Osteocyte (in vitro differentiated cells): Measurements from ENCODE around the gene TMEM258. TPM values are rescaled to one million over a fixed set of nuclear protein-coding genes. Genes with fewer than 3 reads are reported as not detected.
A peak's percentile ranks its signal among the peaks of the same experiment; 100 is the strongest.

ENCODE experiments used
- DNase-seq: peaks from one replicate; pipeline ENCODE4 v3.0.0; 2021; ENCODE audit warnings: mixed read lengths; ENCODE audit not compliant: unreplicated experiment; ENCODE audit errors: extremely low spot score
- H3K27ac Mint-ChIP-seq: one replicate; pipeline ENCODE4 v1.8.0; 2021; ENCODE audit warnings: mild to moderate bottlenecking, mixed read lengths; ENCODE audit not compliant: unreplicated experiment
- H3K27me3 Mint-ChIP-seq: one replicate; pipeline ENCODE4 v1.8.0; 2021; ENCODE audit warnings: mixed read lengths; ENCODE audit not compliant: unreplicated experiment
- H3K36me3 Mint-ChIP-seq: one replicate; pipeline ENCODE4 v1.8.0; 2021; ENCODE audit warnings: mixed read lengths; ENCODE audit not compliant: unreplicated experiment
- H3K4me1 Mint-ChIP-seq: one replicate; pipeline ENCODE4 v1.8.0; 2021; ENCODE audit warnings: mixed read lengths; ENCODE audit not compliant: unreplicated experiment
- H3K4me3 Mint-ChIP-seq: one replicate; pipeline ENCODE4 v1.8.0; 2021; ENCODE audit warnings: mild to moderate bottlenecking, moderate library complexity, mixed read lengths; ENCODE audit not compliant: unreplicated experiment
- H3K9me3 Mint-ChIP-seq: one replicate; pipeline ENCODE4 v1.8.0; 2021; ENCODE audit warnings: mixed read lengths; ENCODE audit not compliant: unreplicated experiment
- total RNA-seq: library from RNA; stranded (reverse); gene quantifications from 2 replicates; pipeline ENCODE4 v1.2.1, GENCODE V29; 2021
- TF ChIP-seq, protein P1 (sequence below): fragments of 200-600 bp; sonication (generic); IDR thresholded peaks from 2 replicates; pipeline ENCODE4 v1.5.0; 2021; ENCODE audit warnings: antibody characterized with exemption, mild to moderate bottlenecking, moderate library complexity

The TMEM258 gene
- total RNA-seq, 1 donor from 2014 or later: 137 TPM

DNA sequence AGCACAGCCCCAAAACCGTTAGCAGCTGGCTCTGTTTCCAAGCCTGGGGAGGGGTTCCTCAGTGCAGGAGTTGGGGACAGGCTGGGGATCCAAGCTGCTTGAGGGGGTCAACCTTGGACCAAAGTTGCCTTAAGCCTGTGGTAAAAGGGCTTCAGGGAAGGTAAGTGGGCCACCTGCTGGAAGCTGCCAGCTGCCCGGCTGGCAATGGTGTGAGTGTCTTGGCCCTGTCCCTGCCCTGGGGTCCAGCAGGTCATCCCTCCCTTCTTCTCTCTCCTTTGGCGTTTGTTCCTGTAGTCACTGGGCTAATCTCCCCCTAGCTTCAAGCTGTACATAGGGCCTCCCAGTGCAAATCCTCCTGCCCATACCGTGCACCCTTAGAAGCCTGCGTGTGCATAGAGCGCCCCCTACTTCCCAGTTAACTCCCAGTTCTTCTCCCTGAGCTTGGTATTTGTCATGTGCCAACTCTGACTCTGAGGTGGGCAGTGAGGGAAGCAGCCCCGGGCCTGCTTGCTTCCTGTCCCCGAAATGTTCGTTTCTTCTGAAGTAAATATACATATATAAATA lies 4.4 kb downstream of the TMEM258 start:
- no peak for DNase-seq
- TF ChIP-seq, protein P1, sequence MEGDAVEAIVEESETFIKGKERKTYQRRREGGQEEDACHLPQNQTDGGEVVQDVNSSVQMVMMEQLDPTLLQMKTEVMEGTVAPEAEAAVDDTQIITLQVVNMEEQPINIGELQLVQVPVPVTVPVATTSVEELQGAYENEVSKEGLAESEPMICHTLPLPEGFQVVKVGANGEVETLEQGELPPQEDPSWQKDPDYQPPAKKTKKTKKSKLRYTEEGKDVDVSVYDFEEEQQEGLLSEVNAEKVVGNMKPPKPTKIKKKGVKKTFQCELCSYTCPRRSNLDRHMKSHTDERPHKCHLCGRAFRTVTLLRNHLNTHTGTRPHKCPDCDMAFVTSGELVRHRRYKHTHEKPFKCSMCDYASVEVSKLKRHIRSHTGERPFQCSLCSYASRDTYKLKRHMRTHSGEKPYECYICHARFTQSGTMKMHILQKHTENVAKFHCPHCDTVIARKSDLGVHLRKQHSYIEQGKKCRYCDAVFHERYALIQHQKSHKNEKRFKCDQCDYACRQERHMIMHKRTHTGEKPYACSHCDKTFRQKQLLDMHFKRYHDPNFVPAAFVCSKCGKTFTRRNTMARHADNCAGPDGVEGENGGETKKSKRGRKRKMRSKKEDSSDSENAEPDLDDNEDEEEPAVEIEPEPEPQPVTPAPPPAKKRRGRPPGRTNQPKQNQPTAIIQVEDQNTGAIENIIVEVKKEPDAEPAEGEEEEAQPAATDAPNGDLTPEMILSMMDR: peak; percentile 52
- Mint-ChIP-seq H3K9me3 (no peaks in the 10 kb centered on the region), H3K4me1 (peaks cover 17% of the 10 kb centered on the region), H3K36me3 (peaks cover 14% of the 10 kb centered on the region), H3K27ac (no peak overlapping the region), H3K4me3 (no peak overlapping the region), H3K27me3 (no peaks in the 10 kb centered on the region)

DNA sequence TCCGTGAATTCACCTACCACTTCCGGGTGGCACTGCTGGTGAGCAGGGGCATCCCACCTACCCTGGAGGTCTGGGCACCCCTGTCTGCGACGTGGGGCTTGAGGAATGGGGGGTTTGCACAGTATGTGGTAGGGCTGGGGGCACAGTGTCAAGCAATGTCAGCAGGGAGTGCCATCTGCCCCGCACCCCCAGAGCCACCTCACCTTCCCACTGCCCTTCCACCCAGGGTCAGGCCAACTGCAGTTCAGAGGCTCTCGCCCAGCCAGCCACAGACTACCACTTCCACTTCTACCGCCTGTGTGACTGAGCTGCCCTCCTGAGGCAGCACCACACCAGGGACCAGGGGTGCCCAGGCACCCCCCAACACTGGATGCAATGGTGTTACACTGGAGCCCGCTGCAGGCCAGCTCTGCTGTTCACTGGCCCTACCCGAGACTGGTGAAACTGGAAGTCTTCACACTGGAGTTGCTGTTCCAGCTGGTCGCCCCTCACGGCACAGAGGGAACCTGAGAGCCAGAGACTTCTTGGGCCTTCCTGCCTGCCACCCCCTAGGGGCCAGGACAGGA lies 6.5 kb downstream of the TMEM258 start:
- Mint-ChIP-seq H3K27ac (no peak overlapping the region), H3K4me1 (peaks cover 12% of the 10 kb centered on the region), H3K9me3 (no peaks in the 10 kb centered on the region), H3K27me3 (no peaks in the 10 kb centered on the region), H3K36me3 (peaks cover 14% of the 10 kb centered on the region), H3K4me3 (no peak overlapping the region)
- TF ChIP-seq, protein P1: no peak
- no peak for DNase-seq

DNA sequence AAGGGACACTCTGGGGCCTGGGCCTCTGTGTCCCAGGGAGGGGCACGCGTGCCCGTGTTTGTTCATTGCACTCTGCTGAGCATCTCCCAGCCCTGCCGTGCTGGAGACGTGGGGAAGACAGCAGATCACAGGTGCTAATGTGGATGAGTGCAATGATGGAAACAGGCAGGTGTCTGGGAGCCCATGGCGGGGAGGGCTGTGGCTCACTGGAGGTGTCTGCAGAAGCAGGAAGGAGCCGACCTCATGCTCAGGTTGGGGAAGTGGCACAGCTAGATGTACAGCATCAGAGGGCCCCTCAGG lies 7.9 kb downstream of the TMEM258 start:
- Mint-ChIP-seq H3K4me3 (no peak overlapping the region), H3K36me3 (peaks cover 8% of the 10 kb centered on the region), H3K27me3 (no peaks in the 10 kb centered on the region), H3K27ac (peak overlapping the region; percentile 39), H3K9me3 (no peaks in the 10 kb centered on the region), H3K4me1 (peaks cover 12% of the 10 kb centered on the region)
- DNase-seq: no peak
- TF ChIP-seq, protein P1: no peak

DNA sequence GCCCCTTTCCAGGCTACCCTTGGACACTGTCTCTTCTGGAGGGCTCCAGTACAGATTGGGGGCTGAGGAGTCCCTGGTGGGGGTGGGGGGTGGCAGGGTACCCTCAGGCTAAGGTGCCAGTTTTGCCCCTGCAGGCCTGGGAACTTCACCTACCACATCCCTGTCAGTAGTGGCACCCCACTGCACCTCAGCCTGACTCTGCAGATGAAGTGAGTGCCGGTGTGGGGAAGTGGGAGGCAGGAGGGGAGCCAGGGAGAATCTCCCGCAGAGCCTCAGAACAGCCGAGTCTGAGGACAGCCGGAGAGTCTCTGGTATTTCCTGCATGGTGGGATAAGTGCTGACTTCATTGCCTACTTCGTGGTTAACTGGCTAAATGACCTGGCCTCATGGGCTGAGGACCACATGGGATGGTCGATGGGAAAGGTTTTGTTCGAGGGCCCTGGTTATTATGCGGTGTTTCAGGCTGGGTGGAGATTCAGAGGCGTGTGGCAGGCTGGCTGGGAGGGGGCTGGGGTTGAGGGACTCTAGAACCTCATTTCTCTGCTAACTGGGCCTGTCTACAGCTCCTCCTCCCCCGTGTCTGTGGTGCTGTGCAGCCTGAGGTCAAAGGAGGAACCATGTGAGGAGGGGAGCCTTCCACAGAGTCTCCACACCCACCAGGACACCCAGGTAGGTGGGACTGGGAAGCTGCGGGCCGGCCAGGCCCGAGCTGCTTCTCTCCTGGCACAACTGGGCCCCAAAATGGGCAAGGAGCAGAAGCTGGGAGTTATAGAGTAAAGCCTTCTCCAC lies 8.5 kb downstream of the TMEM258 start:
- Mint-ChIP-seq H3K27ac (peak overlapping the region; percentile 39), H3K36me3 (peaks cover 8% of the 10 kb centered on the region)
- TF ChIP-seq, protein P1: no peak

DNA sequence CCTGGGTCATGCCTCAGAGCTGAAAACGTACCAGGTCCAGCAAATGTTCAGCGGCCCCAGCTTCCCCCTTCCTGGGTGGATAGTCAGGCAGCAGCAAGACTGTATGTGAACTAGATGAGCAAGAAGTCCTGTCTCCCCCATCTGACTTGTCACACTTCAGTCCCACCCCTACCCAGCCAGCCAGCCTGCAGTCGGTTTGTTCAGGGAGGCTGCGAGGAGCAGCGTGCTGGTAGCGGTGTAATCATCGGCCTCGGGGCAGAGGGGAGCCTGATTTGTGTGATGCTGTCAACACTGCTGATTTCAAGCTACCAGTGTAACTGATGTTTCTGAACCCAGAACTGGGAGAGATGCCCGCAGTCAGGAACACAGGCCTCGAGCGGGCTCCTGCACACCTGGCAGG lies 9.6 kb downstream of the TMEM258 start:
- Mint-ChIP-seq H3K27me3 (no peaks in the 10 kb centered on the region), H3K36me3 (peaks cover 5% of the 10 kb centered on the region), H3K27ac (no peak overlapping the region), H3K4me1 (peaks cover 12% of the 10 kb centered on the region), H3K4me3 (no peak overlapping the region), H3K9me3 (no peaks in the 10 kb centered on the region)
- no peak for DNase-seq
- TF ChIP-seq, protein P1: no peak

More for the DNA sequence above, 8.5 kb downstream of the TMEM258 start:
- Mint-ChIP-seq H3K4me1 (peaks cover 12% of the 10 kb centered on the region), H3K4me3 (no peak overlapping the region), H3K9me3 (no peaks in the 10 kb centered on the region), H3K27me3 (no peaks in the 10 kb centered on the region)
- DNase-seq: no peak
